ENCODE measurements around the gene TNFAIP3.

The TNFAIP3 gene

DNA sequence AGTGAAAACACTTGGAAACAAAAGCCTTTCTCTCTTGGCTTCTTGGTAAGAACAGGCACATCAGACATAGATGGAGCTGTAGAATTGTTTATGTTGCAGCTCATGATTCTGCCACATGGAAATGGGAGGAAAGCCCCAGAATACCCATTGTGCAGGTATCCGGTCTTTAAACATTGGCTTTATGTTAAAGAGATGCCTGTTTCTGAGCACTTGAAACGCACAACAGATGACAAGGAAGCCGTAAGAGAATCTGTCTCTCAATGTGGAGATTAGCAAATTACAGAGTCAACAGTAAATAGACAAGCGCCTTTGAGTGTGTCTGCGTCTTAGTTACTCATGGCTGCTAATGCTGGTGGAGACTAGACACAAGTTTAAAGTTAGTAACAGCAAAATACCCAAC lies 10.5 kb downstream of the TNFAIP3 start:
- no peak for DNase-seq (ENCODE audit: low read depth in 1 of 2, low spot score in 1 of 2)
- Histone ChIP-seq H3K27me3 (ENCODE audit: insufficient read depth, poor library complexity, severe bottlenecking) (no peaks in the 10 kb centered on the region), H3K4me3 (replicated peaks; ENCODE audit: insufficient read depth, low read length) (no peak overlapping the region), H3K27ac (replicated peaks) (no peak overlapping the region)
- no peak for TF ChIP-seq SPI1 (IDR thresholded peaks at IDR 0.05; ENCODE audit: borderline replicate concordance, low read depth)

DNA sequence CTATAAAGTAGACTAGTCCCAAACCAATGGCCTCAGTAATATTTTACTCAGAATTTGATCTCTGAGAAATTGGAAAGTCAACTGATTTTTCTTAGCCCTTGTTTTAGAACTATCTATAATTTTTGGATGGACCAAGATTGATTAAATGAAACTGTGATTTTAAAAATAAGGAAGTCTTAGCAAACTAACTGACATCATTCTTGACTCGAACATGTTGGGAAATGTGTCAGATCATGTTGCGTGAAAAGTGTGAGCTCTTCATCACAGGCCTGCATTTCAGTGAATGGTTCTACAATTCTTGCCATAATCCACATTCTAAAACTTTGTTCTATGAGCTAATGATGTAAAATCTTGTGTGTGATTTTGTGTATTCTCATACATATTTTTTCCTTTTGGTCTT lies 11.0 kb downstream of the TNFAIP3 start:
- DNase-seq (ENCODE audit: low read depth in 1 of 2, low spot score in 1 of 2): peak in 1 of 2 experiments; percentile 25
- no peaks in the 10 kb centered on the region for H3K27me3 ChIP-seq (ENCODE audit: insufficient read depth, poor library complexity, severe bottlenecking)
- TF ChIP-seq GABPA (IDR thresholded peaks at IDR 0.05; ENCODE audit: low read depth) (no peak), POLR2AphosphoS5 (IDR thresholded peaks at IDR 0.05; ENCODE audit: low read depth) (no peak), SPI1 (IDR thresholded peaks at IDR 0.05; ENCODE audit: borderline replicate concordance, low read depth) (peak; percentile 53; the same call in 1 of the 2 replicates)
- TF ChIP-seq, protein P1, sequence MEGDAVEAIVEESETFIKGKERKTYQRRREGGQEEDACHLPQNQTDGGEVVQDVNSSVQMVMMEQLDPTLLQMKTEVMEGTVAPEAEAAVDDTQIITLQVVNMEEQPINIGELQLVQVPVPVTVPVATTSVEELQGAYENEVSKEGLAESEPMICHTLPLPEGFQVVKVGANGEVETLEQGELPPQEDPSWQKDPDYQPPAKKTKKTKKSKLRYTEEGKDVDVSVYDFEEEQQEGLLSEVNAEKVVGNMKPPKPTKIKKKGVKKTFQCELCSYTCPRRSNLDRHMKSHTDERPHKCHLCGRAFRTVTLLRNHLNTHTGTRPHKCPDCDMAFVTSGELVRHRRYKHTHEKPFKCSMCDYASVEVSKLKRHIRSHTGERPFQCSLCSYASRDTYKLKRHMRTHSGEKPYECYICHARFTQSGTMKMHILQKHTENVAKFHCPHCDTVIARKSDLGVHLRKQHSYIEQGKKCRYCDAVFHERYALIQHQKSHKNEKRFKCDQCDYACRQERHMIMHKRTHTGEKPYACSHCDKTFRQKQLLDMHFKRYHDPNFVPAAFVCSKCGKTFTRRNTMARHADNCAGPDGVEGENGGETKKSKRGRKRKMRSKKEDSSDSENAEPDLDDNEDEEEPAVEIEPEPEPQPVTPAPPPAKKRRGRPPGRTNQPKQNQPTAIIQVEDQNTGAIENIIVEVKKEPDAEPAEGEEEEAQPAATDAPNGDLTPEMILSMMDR (IDR thresholded peaks at IDR 0.05; ENCODE audit: insufficient read depth, low read length): no peak
- no peak overlapping the region for H3K27ac ChIP-seq (replicated peaks)
- no peak overlapping the region for H3K4me3 ChIP-seq (replicated peaks; ENCODE audit: insufficient read depth, low read length)

DNA sequence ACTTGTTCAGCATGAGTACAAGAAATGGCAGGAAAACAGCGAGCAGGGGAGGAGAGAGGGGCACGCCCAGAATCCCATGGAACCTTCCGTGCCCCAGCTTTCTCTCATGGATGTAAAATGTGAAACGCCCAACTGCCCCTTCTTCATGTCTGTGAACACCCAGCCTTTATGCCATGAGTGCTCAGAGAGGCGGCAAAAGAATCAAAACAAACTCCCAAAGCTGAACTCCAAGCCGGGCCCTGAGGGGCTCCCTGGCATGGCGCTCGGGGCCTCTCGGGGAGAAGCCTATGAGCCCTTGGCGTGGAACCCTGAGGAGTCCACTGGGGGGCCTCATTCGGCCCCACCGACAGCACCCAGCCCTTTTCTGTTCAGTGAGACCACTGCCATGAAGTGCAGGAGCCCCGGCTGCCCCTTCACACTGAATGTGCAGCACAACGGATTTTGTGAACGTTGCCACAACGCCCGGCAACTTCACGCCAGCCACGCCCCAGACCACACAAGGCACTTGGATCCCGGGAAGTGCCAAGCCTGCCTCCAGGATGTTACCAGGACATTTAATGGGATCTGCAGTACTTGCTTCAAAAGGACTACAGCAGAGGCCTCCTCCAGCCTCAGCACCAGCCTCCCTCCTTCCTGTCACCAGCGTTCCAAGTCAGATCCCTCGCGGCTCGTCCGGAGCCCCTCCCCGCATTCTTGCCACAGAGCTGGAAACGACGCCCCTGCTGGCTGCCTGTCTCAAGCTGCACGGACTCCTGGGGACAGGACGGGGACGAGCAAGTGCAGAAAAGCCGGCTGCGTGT lies 11.6 kb downstream of the TNFAIP3 start:
- Histone ChIP-seq H3K27ac (replicated peaks) (no peak overlapping the region), H3K27me3 (ENCODE audit: insufficient read depth, poor library complexity, severe bottlenecking) (no peaks in the 10 kb centered on the region), H3K4me3 (replicated peaks; ENCODE audit: insufficient read depth, low read length) (no peak overlapping the region)
- no peak for DNase-seq (ENCODE audit: low read depth in 1 of 2, low spot score in 1 of 2)
- TF ChIP-seq, protein P1 (IDR thresholded peaks at IDR 0.05; ENCODE audit: insufficient read depth, low read length): no peak
- TF ChIP-seq GABPA (IDR thresholded peaks at IDR 0.05; ENCODE audit: low read depth) (no peak), SPI1 (IDR thresholded peaks at IDR 0.05; ENCODE audit: borderline replicate concordance, low read depth) (no peak), POLR2AphosphoS5 (IDR thresholded peaks at IDR 0.05; ENCODE audit: low read depth) (no peak)
- TF ChIP-seq, protein P2, sequence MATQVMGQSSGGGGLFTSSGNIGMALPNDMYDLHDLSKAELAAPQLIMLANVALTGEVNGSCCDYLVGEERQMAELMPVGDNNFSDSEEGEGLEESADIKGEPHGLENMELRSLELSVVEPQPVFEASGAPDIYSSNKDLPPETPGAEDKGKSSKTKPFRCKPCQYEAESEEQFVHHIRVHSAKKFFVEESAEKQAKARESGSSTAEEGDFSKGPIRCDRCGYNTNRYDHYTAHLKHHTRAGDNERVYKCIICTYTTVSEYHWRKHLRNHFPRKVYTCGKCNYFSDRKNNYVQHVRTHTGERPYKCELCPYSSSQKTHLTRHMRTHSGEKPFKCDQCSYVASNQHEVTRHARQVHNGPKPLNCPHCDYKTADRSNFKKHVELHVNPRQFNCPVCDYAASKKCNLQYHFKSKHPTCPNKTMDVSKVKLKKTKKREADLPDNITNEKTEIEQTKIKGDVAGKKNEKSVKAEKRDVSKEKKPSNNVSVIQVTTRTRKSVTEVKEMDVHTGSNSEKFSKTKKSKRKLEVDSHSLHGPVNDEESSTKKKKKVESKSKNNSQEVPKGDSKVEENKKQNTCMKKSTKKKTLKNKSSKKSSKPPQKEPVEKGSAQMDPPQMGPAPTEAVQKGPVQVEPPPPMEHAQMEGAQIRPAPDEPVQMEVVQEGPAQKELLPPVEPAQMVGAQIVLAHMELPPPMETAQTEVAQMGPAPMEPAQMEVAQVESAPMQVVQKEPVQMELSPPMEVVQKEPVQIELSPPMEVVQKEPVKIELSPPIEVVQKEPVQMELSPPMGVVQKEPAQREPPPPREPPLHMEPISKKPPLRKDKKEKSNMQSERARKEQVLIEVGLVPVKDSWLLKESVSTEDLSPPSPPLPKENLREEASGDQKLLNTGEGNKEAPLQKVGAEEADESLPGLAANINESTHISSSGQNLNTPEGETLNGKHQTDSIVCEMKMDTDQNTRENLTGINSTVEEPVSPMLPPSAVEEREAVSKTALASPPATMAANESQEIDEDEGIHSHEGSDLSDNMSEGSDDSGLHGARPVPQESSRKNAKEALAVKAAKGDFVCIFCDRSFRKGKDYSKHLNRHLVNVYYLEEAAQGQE (IDR thresholded peaks at IDR 0.05; ENCODE audit: insufficient replicate concordance, low read depth): no peak

DNA sequence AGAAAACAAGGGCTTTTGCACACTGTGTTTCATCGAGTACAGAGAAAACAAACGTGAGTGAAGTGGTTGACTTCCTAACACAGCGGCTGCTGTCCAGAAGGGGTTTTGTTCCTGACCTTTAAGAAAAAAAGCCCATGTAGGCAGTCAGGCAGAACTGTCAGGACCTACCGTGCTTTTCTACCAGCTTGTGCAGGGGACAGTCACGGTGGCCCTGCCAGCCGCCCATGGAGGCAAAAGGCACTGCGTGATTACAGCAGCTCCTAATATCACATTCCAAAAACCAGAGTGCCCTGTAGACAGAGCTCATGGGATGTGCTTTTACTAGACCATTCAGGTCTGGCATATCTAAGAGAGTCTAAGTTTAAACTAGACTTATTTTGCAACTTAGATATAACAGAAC lies 12.2 kb downstream of the TNFAIP3 start:
- Histone ChIP-seq H3K27ac (replicated peaks) (no peak overlapping the region), H3K27me3 (ENCODE audit: insufficient read depth, poor library complexity, severe bottlenecking) (no peaks in the 10 kb centered on the region), H3K4me3 (replicated peaks; ENCODE audit: insufficient read depth, low read length) (no peak overlapping the region)
- TF ChIP-seq SPI1 (IDR thresholded peaks at IDR 0.05; ENCODE audit: borderline replicate concordance, low read depth): no peak
- no peak for TF ChIP-seq POLR2AphosphoS5 (IDR thresholded peaks at IDR 0.05; ENCODE audit: low read depth)
- TF ChIP-seq, protein P2 (IDR thresholded peaks at IDR 0.05; ENCODE audit: insufficient replicate concordance, low read depth): no peak
- TF ChIP-seq GABPA (IDR thresholded peaks at IDR 0.05; ENCODE audit: low read depth): no peak
- TF ChIP-seq, protein P1 (IDR thresholded peaks at IDR 0.05; ENCODE audit: insufficient read depth, low read length): no peak
- DNase-seq (ENCODE audit: low read depth in 1 of 2, low spot score in 1 of 2): no peak

All from HL-60 (cell line).